ENCODE data around the gene FAM118A.

Gene FAM118A

GRCh38 chr22:45298934-45299505, 10.7 kb upstream of the FAM118A start:
- no peaks in the 10 kb centered on the region for H3K36me3 ChIP-seq (ENCODE audit: control insufficient read depth in 1 of 2, insufficient read depth in 2 of 2, low read length in 2 of 2)
- no peaks in the 10 kb centered on the region for H3K9me3 ChIP-seq (ENCODE audit: control insufficient read depth in 1 of 2, low read length in 2 of 2)
- no peaks in the 10 kb centered on the region for H3K4me1 ChIP-seq (ENCODE audit: control insufficient read depth in 1 of 2, insufficient read depth in 2 of 2, low read length in 2 of 2)
- H3K4me3 ChIP-seq (ENCODE audit: low read depth in 1 of 2, low read length in 2 of 2): no peak overlapping the region
- H3K27me3 ChIP-seq (ENCODE audit: low read depth, low read length): no peaks in the 10 kb centered on the region
- no peak overlapping the region for H3K27ac ChIP-seq (ENCODE audit: low read length)

GRCh38 chr22:45302751-45303150, 7.0 kb upstream of the FAM118A start:
- no peak overlapping the region for H3K4me3 ChIP-seq (ENCODE audit: low read depth in 1 of 2, low read length in 2 of 2)
- H3K36me3 ChIP-seq (ENCODE audit: control insufficient read depth in 1 of 2, insufficient read depth in 2 of 2, low read length in 2 of 2): no peaks in the 10 kb centered on the region

GRCh38 chr22:45303181-45303580, 6.6 kb upstream of the FAM118A start:
- H3K4me3 ChIP-seq (ENCODE audit: low read depth in 1 of 2, low read length in 2 of 2): no peak overlapping the region
- H3K9me3 ChIP-seq (ENCODE audit: control insufficient read depth in 1 of 2, low read length in 2 of 2): no peaks in the 10 kb centered on the region
- H3K36me3 ChIP-seq (ENCODE audit: control insufficient read depth in 1 of 2, insufficient read depth in 2 of 2, low read length in 2 of 2): no peaks in the 10 kb centered on the region
- H3K27me3 ChIP-seq (ENCODE audit: low read depth, low read length): no peaks in the 10 kb centered on the region
- H3K4me1 ChIP-seq (ENCODE audit: control insufficient read depth in 1 of 2, insufficient read depth in 2 of 2, low read length in 2 of 2): no peaks in the 10 kb centered on the region
- H3K27ac ChIP-seq (ENCODE audit: low read length): no peak overlapping the region

More at GRCh38 chr22:45302751-45303150, 7.0 kb upstream of the FAM118A start:
- no peaks in the 10 kb centered on the region for H3K9me3 ChIP-seq (ENCODE audit: control insufficient read depth in 1 of 2, low read length in 2 of 2)
- no peak overlapping the region for H3K27ac ChIP-seq (ENCODE audit: low read length)
- no peaks in the 10 kb centered on the region for H3K4me1 ChIP-seq (ENCODE audit: control insufficient read depth in 1 of 2, insufficient read depth in 2 of 2, low read length in 2 of 2)
- no peaks in the 10 kb centered on the region for H3K27me3 ChIP-seq (ENCODE audit: low read depth, low read length)

- no peak overlapping the region for H3K27ac ChIP-seq (ENCODE audit: low read length)
- no peaks in the 10 kb centered on the region for H3K27me3 ChIP-seq (ENCODE audit: low read depth, low read length)
- H3K4me1 ChIP-seq (ENCODE audit: control insufficient read depth in 1 of 2, insufficient read depth in 2 of 2, low read length in 2 of 2): peaks cover 0 to 8% of the 10 kb centered on the region in 2 donors
- no peak overlapping the region for H3K4me3 ChIP-seq (ENCODE audit: low read depth in 1 of 2, low read length in 2 of 2)
- no peaks in the 10 kb centered on the region for H3K36me3 ChIP-seq (ENCODE audit: control insufficient read depth in 1 of 2, insufficient read depth in 2 of 2, low read length in 2 of 2)
- no peaks in the 10 kb centered on the region for H3K9me3 ChIP-seq (ENCODE audit: control insufficient read depth in 1 of 2, low read length in 2 of 2)
Observed at GRCh38 chr22:45304971-45305370, 4.8 kb upstream of the FAM118A start.

GRCh38 chr22:45305456-45306075, 4.2 kb upstream of the FAM118A start:
- H3K36me3 ChIP-seq (ENCODE audit: control insufficient read depth in 1 of 2, insufficient read depth in 2 of 2, low read length in 2 of 2): no peaks in the 10 kb centered on the region
- peaks cover 0 to 10% of the 10 kb centered on the region in 2 donors for H3K4me1 ChIP-seq (ENCODE audit: control insufficient read depth in 1 of 2, insufficient read depth in 2 of 2, low read length in 2 of 2)
- H3K27me3 ChIP-seq (ENCODE audit: low read depth, low read length): no peaks in the 10 kb centered on the region
- no peak overlapping the region for H3K27ac ChIP-seq (ENCODE audit: low read length)
- H3K4me3 ChIP-seq (ENCODE audit: low read depth in 1 of 2, low read length in 2 of 2): no peak overlapping the region
- H3K9me3 ChIP-seq (ENCODE audit: control insufficient read depth in 1 of 2, low read length in 2 of 2): no peaks in the 10 kb centered on the region

GRCh38 chr22:45306139-45306538, 3.6 kb upstream of the FAM118A start:
- Histone ChIP-seq H3K9me3 (ENCODE audit: control insufficient read depth in 1 of 2, low read length in 2 of 2) (no peaks in the 10 kb centered on the region), H3K27me3 (ENCODE audit: low read depth, low read length) (no peaks in the 10 kb centered on the region), H3K4me1 (ENCODE audit: control insufficient read depth in 1 of 2, insufficient read depth in 2 of 2, low read length in 2 of 2) (peaks cover 5 to 16% of the 10 kb centered on the region in 2 donors), H3K4me3 (ENCODE audit: low read depth in 1 of 2, low read length in 2 of 2) (no peak overlapping the region), H3K27ac (ENCODE audit: low read length) (no peak overlapping the region), H3K36me3 (ENCODE audit: control insufficient read depth in 1 of 2, insufficient read depth in 2 of 2, low read length in 2 of 2) (no peaks in the 10 kb centered on the region)

- H3K4me3 ChIP-seq (ENCODE audit: low read depth in 1 of 2, low read length in 2 of 2): peak overlapping the region in 1 of 2 donors; percentile 86
- no peak overlapping the region for H3K27ac ChIP-seq (ENCODE audit: low read length)
- H3K4me1 ChIP-seq (ENCODE audit: control insufficient read depth in 1 of 2, insufficient read depth in 2 of 2, low read length in 2 of 2): peaks cover 5 to 18% of the 10 kb centered on the region in 2 donors
- H3K36me3 ChIP-seq (ENCODE audit: control insufficient read depth in 1 of 2, insufficient read depth in 2 of 2, low read length in 2 of 2): no peaks in the 10 kb centered on the region
- H3K9me3 ChIP-seq (ENCODE audit: control insufficient read depth in 1 of 2, low read length in 2 of 2): no peaks in the 10 kb centered on the region
- no peaks in the 10 kb centered on the region for H3K27me3 ChIP-seq (ENCODE audit: low read depth, low read length)
Observed at GRCh38 chr22:45308391-45308956, 1.3 kb upstream of the FAM118A start.

GRCh38 chr22:45308957-45309421, 745 bp upstream of the FAM118A start:
- no peaks in the 10 kb centered on the region for H3K36me3 ChIP-seq (ENCODE audit: control insufficient read depth in 1 of 2, insufficient read depth in 2 of 2, low read length in 2 of 2)
- peaks cover 5 to 18% of the 10 kb centered on the region in 2 donors for H3K4me1 ChIP-seq (ENCODE audit: control insufficient read depth in 1 of 2, insufficient read depth in 2 of 2, low read length in 2 of 2)
- H3K27ac ChIP-seq (ENCODE audit: low read length): peak overlapping the region; percentile 69
- no peaks in the 10 kb centered on the region for H3K9me3 ChIP-seq (ENCODE audit: control insufficient read depth in 1 of 2, low read length in 2 of 2)
- H3K27me3 ChIP-seq (ENCODE audit: low read depth, low read length): no peaks in the 10 kb centered on the region
- peak overlapping the region; percentile 63 to 86 for H3K4me3 ChIP-seq (ENCODE audit: low read depth in 1 of 2, low read length in 2 of 2)

- Histone ChIP-seq H3K36me3 (ENCODE audit: control insufficient read depth in 1 of 2, insufficient read depth in 2 of 2, low read length in 2 of 2) (no peaks in the 10 kb centered on the region), H3K4me1 (ENCODE audit: control insufficient read depth in 1 of 2, insufficient read depth in 2 of 2, low read length in 2 of 2) (peaks cover 5 to 18% of the 10 kb centered on the region in 2 donors), H3K27ac (ENCODE audit: low read length) (peak overlapping the region; percentile 39), H3K4me3 (ENCODE audit: low read depth in 1 of 2, low read length in 2 of 2) (peak overlapping the region; percentile 74 to 86), H3K27me3 (ENCODE audit: low read depth, low read length) (no peaks in the 10 kb centered on the region), H3K9me3 (ENCODE audit: control insufficient read depth in 1 of 2, low read length in 2 of 2) (no peaks in the 10 kb centered on the region)
Observed at GRCh38 chr22:45310331-45310976, 720 bp downstream of the FAM118A start.

GRCh38 chr22:45310977-45311531, 1.3 kb downstream of the FAM118A start:
- H3K4me1 ChIP-seq (ENCODE audit: control insufficient read depth in 1 of 2, insufficient read depth in 2 of 2, low read length in 2 of 2): peaks cover 5 to 18% of the 10 kb centered on the region in 2 donors
- no peaks in the 10 kb centered on the region for H3K27me3 ChIP-seq (ENCODE audit: low read depth, low read length)
- no peaks in the 10 kb centered on the region for H3K9me3 ChIP-seq (ENCODE audit: control insufficient read depth in 1 of 2, low read length in 2 of 2)
- H3K4me3 ChIP-seq (ENCODE audit: low read depth in 1 of 2, low read length in 2 of 2): peak overlapping the region; percentile 74 to 86
- H3K36me3 ChIP-seq (ENCODE audit: control insufficient read depth in 1 of 2, insufficient read depth in 2 of 2, low read length in 2 of 2): no peaks in the 10 kb centered on the region
- H3K27ac ChIP-seq (ENCODE audit: low read length): peak overlapping the region; percentile 39

GRCh38 chr22:45312415-45312814, 2.7 kb downstream of the FAM118A start:
- Histone ChIP-seq H3K9me3 (ENCODE audit: control insufficient read depth in 1 of 2, low read length in 2 of 2) (no peaks in the 10 kb centered on the region), H3K4me1 (ENCODE audit: control insufficient read depth in 1 of 2, insufficient read depth in 2 of 2, low read length in 2 of 2) (peaks cover 6 to 20% of the 10 kb centered on the region in 2 donors), H3K27me3 (ENCODE audit: low read depth, low read length) (no peaks in the 10 kb centered on the region), H3K4me3 (ENCODE audit: low read depth in 1 of 2, low read length in 2 of 2) (no peak overlapping the region), H3K36me3 (ENCODE audit: control insufficient read depth in 1 of 2, insufficient read depth in 2 of 2, low read length in 2 of 2) (no peaks in the 10 kb centered on the region), H3K27ac (ENCODE audit: low read length) (no peak overlapping the region)

Measured in muscle layer of duodenum (tissue), 2 donors.